ENCODE results near the gene TOGARAM2. TPM values are rescaled to one million over a fixed set of nuclear protein-coding genes. Genes with fewer than 3 reads are reported as not detected.

TOGARAM2 gene
- total RNA-seq, 1 donor from 2014 or later: 38.0 TPM

- ATAC-seq (no peak), DNase-seq (ENCODE audit: missing footprints) (no peak)
- intact Hi-C loops (cut with DNase I): no loop called here
These were observed 13.0 kb downstream of the TOGARAM2 start for GRCh38 chr2:28994074-28994473.

- intact Hi-C loops (cut with DNase I): no loop called here
- ATAC-seq: no peak
- DNase-seq (ENCODE audit: missing footprints): no peak
These were observed 13.6 kb downstream of the TOGARAM2 start for GRCh38 chr2:28994679-28995078.

- no peak for DNase-seq (ENCODE audit: missing footprints)
- intact Hi-C loops (cut with DNase I): no loop called here
- ATAC-seq: no peak
These were observed 15.0 kb downstream of the TOGARAM2 start for GRCh38 chr2:28995765-28996750.

GRCh38 chr2:28997237-28997846 is 16.2 kb downstream of the TOGARAM2 start:
- DNase-seq (ENCODE audit: missing footprints) (no peak), ATAC-seq (peak; percentile 17)

GRCh38 chr2:28997847-28998735 is 17.0 kb downstream of the TOGARAM2 start:
- DNase-seq (ENCODE audit: missing footprints) (no peak), ATAC-seq (no peak)
- intact Hi-C loops (cut with DNase I): no loop called here

More at GRCh38 chr2:28997237-28997846, 16.2 kb downstream of the TOGARAM2 start:
- intact Hi-C loops (cut with DNase I): no loop called here

- ATAC-seq (peak; percentile 63), DNase-seq (ENCODE audit: missing footprints) (peak; percentile 88)
- intact Hi-C loops (cut with DNase I): no loop called here
These were observed 19.4 kb downstream of the TOGARAM2 start for GRCh38 chr2:29000481-29000880.

GRCh38 chr2:29000956-29001355 is 19.9 kb downstream of the TOGARAM2 start:
- intact Hi-C loops (cut with DNase I): no loop called here

GRCh38 chr2:29001806-29002205 is 20.7 kb downstream of the TOGARAM2 start:
- DNase-seq (ENCODE audit: missing footprints) (peak; percentile 17), ATAC-seq (no peak)
- intact Hi-C loops (cut with DNase I): no loop called here

More at GRCh38 chr2:29000956-29001355, 19.9 kb downstream of the TOGARAM2 start:
- DNase-seq (ENCODE audit: missing footprints): peak; percentile 45
- no peak for ATAC-seq

GRCh38 chr2:29004755-29005154 is 23.7 kb downstream of the TOGARAM2 start:
- ATAC-seq (no peak), DNase-seq (ENCODE audit: missing footprints) (no peak)
- intact Hi-C loops (cut with DNase I): no loop called here

- DNase-seq (ENCODE audit: missing footprints): no peak
- intact Hi-C loops (cut with DNase I): no loop called here
- ATAC-seq: no peak
These were observed 24.2 kb downstream of the TOGARAM2 start for GRCh38 chr2:29005331-29005730.

GRCh38 chr2:29006092-29006979 is 25.2 kb downstream of the TOGARAM2 start:
- no peak for DNase-seq (ENCODE audit: missing footprints)

GRCh38 chr2:29006980-29007301 is 25.8 kb downstream of the TOGARAM2 start:
- intact Hi-C loops (cut with DNase I): no loop called here
- ATAC-seq (no peak), DNase-seq (ENCODE audit: missing footprints) (no peak)

More at GRCh38 chr2:29006092-29006979, 25.2 kb downstream of the TOGARAM2 start:
- no peak for ATAC-seq
- intact Hi-C loops (cut with DNase I): no loop called here

GRCh38 chr2:29009270-29009669 is 28.2 kb downstream of the TOGARAM2 start:
- DNase-seq (ENCODE audit: missing footprints) (no peak), ATAC-seq (no peak)
- intact Hi-C loops (cut with DNase I): no loop called here

GRCh38 chr2:29009711-29010677 is 28.9 kb downstream of the TOGARAM2 start:
- DNase-seq (ENCODE audit: missing footprints) (no peak), ATAC-seq (no peak)
- intact Hi-C loops (cut with DNase I): loop anchor here (10.0 kb wide), 1 partner anchor 385 kb away; no protein-coding TSS in a partner anchor

GRCh38 chr2:29010946-29011345 is 29.8 kb downstream of the TOGARAM2 start:
- intact Hi-C loops (cut with DNase I): loop anchor here (1.0 to 10.0 kb wide), 3 partner anchors 30 to 386 kb away; partner anchors contain the start of gene TOGARAM2
- DNase-seq (ENCODE audit: missing footprints) (peak; percentile 83), ATAC-seq (no peak)

GRCh38 chr2:29011418-29012060 is 30.4 kb downstream of the TOGARAM2 start:
- peak; percentile 41 for ATAC-seq
- intact Hi-C loops (cut with DNase I): loop anchor here (1.0 to 10.0 kb wide), 3 partner anchors 30 to 387 kb away; partner anchors contain the start of gene TOGARAM2
- DNase-seq (ENCODE audit: missing footprints): peak; percentile 88

Measured in Right ventricle myocardium inferior (tissue), 1 donor.